ENCODE results near the gene GUCD1.

Gene GUCD1

GRCh38 chr22:24523873-24524272 is 31.1 kb downstream of the GUCD1 start:
- DNase-seq = no peak

DNA sequence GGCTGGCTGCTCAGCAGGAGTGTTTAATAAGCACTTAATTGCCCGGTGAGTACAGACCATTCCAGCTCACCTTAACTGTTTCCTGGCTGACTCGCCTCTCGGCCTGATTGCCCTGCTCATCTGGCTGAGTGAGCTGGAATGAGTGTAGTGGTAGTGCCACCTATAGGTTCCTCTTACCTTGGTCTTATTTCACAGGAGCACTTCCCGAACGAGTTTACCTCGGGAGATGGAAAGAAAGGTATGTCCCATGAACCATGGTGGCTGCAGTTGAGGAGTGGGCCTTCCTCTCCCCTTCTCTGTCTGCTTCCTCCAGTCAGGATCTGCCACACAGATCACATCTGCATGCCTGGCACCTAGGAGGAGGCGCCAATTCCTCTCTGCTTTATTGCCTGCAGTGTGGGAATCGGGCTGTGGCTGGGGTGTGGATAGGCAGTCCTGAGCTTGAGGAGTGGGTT is 33.1 kb downstream of the GUCD1 start:
- DNase-seq = peak; percentile 79

- no peak for DNase-seq
These were observed 35.4 kb downstream of the GUCD1 start for GRCh38 chr22:24519496-24519895.

DNA sequence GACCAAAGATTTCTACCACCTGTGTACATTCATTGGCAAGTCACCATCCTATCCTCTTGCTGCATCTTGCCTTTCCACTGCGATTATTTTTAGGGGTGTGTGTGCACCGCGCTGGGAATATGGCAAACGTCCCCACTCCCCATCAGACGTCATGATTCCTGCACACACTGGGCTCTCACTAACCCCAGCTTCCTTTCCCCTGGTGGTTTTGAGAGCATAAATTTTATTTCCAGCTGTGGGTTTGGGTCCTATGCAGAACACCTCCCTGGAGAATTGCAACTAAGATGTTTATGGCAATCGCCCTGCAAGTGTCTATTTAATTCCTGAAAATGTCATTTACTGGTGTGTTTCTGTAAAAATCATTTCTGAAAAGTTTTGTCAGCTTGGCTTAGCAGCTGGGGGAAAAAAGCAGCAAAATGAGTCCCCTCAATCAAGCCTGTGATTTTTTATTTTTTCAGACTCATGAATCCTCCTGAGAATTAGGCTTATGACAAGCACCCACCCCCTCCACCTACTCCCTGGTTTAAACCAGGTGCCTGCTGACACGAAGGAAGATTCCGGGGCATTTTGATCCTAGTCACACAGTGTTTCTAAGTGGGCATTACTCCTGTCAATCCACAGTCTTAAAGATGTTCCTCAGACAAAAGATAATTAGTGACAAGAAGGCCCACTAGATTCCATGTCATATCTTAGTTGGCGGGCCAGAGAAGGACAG is 36.0 kb downstream of the GUCD1 start:
- DNase-seq = no peak

DNA sequence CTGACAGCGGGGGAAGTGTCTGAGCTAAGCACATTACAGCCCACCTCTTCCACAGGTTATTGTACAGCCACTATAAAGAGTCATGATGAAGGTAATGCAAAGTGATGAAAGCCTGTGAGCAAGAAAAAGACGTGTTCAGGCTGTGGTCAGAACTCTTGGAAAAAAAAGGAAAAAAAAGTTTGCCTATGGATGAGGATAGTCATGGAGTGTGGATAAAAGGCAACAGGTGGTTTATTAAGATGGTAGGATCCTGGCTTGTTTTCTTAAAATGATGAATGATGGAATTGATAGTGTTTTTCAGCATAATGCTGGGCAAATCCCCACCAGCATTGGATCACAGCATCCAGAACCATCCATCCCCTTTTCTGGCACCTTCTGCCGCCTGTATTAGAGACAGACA is 36.7 kb downstream of the GUCD1 start:
- DNase-seq = no peak

GRCh38 chr22:24517446-24517845 is 37.5 kb downstream of the GUCD1 start:
- no peak for DNase-seq

DNA sequence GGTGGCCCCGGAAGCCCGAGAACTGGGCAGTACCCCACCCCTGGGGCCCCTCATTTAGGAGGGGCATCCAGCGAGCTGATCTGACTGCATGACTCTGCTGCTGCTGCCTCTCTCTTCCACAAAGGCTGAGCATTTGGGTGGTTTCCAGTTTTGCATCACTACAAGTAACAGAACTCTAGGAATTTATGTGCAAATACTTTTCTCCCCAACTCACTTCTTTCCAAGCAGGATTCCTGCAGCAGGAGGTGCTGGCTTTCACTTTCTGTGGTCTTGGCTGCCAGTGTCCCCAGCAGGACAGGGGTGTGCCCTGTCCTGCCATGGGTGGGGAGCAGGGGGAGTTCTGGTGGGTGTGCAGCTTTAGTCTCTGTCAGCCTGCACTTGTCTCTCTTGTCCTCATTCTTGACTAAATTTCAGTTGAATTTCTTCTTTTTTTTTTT is 38.6 kb downstream of the GUCD1 start:
- DNase-seq = no peak

DNA sequence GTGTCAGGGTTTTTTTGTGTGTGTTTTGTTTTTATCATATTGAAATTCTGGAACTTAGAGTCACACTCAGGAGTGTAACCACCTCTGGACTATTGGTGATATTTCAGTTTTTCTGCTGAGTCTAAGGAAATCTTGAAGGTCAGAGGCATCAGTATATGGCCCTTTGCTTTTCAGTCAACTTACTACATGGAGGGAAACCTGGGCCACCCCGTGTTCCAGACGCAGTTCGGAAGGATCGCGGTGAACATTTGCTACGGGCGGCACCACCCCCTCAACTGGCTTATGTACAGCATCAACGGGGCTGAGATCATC is 40.0 kb downstream of the GUCD1 start:
- DNase-seq = no peak

GRCh38 chr22:24514241-24515026 is 40.5 kb downstream of the GUCD1 start:
- DNase-seq = no peak

DNA sequence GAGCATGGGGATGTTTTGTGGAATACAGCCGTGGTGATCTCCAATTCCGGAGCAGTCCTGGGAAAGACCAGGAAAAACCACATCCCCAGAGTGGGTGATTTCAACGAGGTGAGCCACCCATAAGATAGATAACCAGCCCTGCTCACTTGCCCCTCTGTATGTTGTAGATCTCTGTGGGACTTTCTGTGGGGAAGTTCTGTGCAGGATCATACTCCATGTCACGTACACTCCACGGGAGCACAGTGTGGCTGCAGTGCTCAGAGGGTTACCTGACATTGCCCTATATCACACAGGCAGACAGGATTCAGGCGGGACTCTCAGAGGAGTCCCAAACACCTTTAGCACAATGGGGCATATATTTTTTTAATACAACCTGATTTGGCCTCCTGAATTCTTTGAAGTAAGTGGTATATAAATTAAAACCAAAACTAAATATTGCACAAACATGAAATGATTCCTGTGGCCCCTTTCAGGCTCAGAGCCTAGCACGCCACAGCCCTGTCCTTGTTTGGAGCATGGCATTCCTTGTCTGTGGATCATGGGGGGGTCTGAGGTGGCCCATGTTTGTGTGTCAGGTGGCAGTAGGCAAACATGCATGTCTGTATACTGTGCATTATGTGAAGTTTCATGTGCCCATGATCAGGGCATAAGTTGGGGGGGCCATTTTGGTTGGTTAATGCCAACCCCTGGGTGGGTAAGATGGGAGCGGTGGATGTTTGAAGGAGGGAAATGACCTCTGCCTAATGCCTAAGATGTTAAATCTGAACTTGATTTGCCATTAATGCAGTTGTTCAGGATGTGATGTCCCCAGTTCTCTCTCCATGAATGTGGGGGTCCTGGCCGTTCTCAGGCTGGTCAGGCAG is 41.3 kb downstream of the GUCD1 start:
- no peak for DNase-seq

GRCh38 chr22:24512043-24512442 is 42.9 kb downstream of the GUCD1 start:
- no peak for DNase-seq

GRCh38 chr22:24510637-24511625 is 44.0 kb downstream of the GUCD1 start:
- no peak for DNase-seq

GRCh38 chr22:24507716-24508115 is 47.2 kb downstream of the GUCD1 start:
- DNase-seq = no peak

DNA sequence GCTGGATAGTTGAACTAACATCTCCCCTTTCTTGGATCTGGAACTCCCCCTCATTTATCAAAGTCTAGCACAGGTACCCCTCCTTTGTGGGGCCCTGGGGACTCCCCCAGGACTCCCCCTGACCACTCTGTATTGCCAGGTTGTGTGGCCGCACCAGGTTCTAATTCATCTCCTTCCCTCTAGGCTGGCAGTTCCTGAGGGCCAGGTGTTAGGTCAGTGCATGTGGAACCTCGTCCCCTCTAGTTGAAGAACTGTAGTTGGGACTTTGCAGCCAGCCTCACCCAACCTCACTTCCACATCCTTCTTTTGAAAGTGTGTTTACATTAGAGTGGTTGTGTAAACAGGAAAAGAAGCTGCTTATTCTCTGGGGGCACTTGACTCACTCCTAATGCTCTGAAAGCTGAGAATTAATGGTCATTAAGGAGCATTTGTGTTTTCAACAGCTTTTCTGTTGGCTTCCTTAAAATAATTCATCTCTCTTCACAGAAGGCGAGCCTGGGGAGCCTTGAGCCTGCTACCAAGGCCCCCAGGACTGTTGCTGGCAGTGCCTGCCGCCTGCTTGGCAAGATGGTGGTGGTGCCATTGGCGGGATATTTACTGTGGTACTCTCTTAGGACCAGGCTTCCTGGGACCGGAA is 48.0 kb downstream of the GUCD1 start:
- peak; percentile 57 for DNase-seq

DNA sequence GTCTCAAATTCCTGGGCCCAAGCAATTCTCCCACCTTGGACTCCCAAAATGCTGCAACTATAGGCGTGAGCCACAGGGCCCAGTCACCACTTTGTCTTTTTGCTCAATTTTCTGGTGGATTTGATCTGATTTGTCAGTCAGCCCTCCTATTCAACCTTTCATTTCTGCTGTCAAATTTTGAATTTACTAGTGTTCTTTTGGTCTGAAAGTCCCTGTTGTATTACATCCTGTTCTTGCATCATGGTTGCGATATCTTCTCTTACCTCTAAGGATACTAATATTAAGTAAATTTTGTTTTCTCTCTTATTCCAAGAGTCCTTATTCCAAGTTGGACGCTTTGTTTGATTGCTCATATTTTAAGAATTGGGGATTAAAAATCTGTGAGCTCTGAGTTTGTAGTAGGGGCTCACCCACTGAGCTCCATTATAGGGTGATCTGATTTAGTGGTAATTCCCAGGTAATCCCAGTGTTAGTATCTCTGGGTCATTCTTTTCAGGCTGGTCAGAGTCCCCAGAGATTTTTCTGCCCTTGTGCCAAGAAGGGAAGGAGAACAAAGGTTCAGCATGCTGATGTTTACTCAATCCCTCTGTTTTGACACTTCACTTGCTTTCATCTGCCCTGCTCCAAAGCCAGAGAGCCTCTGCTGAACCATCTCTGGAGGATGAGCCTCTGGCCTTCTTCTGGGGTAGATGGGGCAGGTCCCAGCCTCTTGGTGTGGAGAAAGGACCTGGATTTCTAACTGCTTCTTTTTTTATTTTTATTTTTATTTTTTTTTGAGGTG is 49.8 kb downstream of the GUCD1 start:
- DNase-seq = no peak

GRCh38 chr22:24504540-24504939 is 50.4 kb downstream of the GUCD1 start:
- DNase-seq = no peak

DNA sequence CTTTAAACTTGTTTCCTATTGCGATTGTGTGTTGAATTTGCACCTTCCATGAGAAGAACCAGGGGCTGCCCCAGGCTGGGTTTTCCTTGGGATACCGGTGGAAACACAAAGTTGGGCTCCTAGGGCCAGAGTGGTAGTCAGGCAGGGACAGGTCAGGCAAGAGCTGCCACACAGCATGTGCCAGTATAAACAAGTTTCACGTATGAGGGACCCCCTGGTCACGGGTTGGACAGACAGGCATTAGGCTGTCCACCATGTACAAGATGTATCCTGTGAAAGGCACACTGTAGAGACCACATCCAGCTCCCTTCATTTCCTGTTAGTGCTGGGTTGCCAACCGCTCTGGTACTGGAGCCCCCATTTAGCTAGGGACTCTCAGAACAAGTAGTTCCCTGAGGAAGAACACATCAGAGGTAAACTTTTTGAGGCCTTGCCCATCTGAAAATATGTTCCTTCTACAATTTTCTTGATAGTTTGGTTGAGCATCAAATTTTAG is 51.0 kb downstream of the GUCD1 start:
- DNase-seq = no peak

DNA sequence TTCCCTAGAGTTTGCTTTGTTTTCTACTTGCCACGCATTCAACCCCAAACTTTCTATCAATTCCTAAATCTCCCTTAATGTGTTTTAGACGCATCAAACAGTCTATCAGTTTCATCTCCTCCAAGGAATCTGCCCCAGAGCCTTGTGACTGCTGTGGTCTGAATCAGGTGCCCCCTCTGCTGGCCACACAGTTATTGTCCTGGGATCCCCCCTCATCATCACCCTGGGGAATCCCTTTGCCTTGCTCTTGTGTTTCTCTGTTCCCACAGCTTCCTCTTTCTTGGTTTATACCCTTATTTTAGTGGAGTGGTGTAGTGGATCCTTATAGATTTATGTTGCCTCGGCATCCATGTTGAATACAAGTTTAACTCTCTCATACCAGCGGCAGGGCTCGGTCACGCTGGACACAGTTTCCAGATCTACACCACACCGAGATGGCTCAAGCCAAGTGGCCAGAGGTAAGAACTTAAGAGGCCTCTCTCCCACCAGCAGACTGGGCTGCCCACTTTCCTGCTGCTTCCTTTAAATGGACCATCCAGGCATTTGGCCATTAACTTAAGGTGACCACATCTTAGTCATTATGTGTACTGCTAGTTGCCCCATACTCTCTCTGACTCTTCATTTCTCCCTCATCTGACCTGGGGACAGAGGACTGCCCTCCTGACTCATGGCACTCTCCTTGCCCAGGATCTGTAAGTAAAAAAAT is 51.6 kb downstream of the GUCD1 start:
- no peak for DNase-seq

DNA sequence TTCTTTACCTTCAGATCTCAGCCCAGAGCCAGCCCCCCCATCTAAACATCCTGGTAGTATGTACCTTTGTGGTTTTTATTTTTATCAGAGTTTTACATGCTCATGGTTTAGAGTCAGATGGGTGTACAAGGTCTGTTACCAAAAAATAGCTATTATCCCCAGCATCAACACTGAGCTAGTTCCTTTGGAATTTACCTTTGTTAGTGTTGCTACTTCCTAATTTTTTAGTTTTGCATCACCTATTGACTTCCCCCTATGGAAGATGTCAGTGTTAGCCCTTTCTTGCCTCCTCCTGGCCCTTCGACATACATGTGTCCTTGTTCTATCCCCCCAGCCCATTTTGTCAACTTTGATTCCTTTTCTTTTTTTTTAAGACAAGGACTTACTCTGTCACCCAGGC is 52.4 kb downstream of the GUCD1 start:
- no peak for DNase-seq

DNA sequence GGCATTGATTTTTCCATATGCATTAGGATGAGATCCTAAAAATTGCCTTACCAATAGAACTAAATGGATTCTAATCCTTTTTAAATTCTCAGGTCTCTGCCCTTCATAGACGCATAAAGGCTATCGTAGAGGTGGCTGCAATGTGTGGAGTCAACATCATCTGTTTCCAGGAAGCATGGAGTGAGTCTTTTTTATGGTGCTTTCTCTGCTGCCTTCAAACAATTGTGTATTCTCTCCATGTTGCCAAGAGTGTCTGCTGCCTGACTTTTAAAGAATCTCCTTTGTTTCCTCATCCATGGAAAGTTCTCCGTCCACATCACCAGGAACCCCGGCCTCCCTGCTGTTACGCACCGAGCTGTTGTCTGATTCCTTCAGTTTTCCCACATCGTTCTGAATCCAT is 52.9 kb downstream of the GUCD1 start:
- DNase-seq = no peak
